Activated CD4-positive, alpha-beta T cell treated with anti-CD3 and anti-CD28 coated beads for 48 hours (primary cell): Measurements from ENCODE around the gene SERP2.

Source experiments
- DNase-seq: peaks from one replicate; pipeline ENCODE4 v3.0.0-alpha.2; 2020

SERP2 gene

DNA sequence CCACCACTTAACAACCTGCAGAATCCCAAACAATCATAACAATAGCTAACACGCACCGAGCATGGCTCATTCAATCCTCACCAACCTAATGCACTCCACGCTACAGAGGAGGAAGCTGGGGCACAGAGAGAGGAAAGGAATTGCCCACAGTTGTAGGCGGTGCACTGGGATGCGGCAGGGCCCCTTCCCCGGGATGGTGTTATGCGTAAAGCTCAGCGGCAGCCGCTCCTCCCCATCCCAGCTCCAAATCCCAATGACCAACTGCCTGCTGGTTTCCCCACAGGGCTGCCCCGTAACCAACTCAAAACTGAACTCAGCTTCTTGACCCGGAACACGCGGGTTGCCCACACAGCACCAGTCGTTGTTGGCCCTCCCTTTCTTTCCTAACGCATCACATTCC is 42.2 kb downstream of the SERP2 start:
- no peak for DNase-seq

DNA sequence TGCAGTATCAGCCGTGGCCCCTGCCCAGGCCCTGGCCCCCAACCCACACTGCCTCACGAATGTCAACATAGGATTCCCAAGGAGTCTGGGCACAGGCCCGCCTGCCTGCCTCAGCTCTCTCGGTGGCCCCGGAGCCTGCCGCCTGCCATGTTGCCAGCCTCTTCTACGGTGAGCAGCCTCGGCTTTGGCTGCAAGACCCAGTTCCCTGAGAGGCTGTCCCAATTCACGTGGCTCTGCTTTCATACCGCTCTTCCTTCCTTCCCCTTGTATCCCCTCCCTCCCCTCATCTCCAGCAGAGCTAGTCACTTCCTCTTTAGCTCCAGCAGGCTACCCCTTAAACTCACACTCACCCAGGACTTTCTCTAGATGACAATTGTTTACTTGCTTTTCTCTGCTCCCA is 42.7 kb downstream of the SERP2 start:
- DNase-seq: no peak

DNA sequence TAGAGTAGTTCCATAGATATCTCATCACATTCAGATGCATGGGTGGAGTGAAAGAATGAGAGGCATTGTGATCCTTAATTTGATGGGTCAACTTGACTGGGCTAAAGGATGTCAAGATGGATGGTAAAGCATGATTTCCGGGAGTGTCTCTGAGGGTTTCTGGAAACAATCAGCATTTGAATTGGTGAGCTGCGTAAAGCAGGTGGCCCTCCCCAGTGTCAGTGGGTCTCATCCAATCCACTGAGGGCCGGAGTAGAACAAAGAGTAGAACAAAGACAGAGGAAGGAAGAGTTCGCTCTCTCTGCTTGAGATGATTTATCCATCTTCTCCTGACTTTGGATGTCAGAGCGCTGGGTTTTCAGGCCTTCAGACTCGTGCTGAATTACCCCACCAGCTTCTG is 43.1 kb downstream of the SERP2 start:
- DNase-seq: no peak

DNA sequence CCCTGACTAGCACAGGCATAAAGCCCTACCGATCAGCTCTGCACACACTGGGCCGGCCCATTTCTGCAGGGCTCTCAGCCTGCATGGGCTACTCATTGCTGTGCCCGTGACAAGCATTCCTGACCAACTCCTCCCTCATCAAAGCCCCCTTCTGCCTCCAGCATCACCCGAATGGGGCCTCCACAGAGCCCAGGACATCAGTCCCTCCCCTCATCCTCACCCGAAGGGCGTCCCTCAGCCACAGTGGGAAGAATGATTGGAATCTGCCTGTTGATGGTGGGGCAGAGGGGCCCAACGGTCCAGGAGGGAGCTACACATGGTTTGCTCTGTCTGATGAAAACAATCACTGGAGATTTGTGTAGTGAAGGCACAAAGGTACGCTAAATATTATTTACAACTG is 43.8 kb downstream of the SERP2 start:
- no peak for DNase-seq

DNA sequence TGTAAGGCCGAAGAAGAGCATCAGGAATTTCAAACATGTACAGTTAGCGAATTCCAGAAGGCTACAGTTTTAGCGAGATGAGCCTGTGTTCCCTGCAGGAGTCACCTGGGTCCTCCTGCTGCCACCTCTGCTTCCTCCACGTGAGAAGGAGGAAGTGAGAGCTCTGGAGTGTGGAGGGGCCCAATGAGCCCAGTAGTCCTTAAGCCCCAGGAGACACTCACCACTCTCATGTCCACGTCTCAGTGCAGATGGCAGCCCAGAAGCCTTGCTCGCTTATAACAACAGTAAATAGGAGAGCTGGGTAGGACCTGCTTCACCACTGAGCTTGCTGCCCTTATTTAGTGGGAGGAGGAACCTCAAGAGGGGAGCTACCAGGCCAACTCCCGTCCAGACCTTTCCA is 44.3 kb downstream of the SERP2 start:
- DNase-seq: no peak

DNA sequence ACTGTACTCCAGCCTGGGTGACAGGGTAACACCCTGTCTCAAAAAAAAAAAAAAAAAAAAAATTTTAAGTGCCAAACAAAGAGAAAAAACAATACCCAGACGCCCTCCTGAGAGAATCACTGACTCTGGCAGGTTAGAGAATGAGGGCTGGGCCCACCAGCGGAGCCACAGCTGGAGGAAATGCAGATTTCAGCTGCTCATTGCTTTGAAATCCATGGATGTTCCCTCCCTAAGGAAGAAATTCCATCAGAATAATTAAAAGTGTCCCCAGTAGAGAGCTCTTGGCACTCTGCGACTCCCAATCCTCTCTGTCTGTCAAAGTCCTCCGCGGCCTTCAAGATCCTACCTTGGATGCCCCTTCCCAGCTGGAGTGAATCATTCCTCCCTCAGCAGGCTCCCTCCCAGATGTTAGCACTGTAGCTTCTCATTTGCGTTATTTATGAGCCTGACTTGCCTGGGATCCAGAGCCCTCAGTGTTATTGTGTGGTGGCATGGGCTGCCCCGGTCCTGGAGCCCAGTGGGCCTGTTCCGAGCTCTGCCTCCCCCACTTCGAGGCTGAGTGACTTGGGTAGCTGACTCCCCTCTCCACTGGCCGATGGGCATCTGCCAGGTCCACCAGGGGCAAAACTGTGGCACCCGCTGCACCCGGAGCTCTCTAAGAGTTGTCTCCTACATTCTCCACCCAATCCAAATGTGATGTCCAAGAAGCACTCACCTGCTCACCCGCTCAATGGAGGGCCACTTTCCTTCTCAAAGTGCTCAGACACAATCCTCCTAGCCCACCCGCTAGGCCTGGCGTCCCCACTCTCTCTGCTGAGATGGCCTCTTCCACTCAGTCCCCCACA is 47.0 kb downstream of the SERP2 start:
- DNase-seq: no peak

DNA sequence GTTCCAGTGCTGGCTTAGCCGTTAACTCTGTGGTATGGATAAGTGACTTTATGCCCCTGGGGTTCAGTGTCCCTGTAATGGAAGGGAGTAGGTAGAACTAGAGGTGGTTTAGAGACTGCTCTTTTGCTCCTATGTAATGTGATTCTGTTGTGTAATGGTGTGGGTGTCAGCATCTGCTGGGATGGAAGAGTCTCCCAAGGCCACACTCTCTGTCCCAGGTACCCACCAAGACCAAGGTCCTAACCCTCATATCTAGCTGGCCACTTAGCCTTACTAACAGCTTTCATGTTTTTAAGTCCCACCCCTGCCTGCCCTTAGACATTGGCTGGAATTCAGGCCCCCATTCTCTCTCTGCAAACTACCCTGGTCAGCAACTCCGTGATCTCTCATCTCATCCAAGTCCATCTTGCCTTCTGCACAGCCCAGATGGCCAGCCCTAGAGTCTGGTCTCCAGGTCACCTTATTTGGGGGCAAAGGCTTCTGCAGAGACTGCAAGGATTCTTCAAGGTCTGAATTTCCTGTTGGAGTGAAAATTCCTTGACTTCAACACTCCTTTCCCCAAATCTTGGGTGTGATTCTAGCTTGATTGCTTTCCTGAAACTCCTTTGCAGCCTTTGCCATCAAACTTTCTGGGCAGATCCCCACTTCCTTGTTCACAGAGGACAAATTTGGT is 48.4 kb downstream of the SERP2 start:
- DNase-seq: no peak

DNA sequence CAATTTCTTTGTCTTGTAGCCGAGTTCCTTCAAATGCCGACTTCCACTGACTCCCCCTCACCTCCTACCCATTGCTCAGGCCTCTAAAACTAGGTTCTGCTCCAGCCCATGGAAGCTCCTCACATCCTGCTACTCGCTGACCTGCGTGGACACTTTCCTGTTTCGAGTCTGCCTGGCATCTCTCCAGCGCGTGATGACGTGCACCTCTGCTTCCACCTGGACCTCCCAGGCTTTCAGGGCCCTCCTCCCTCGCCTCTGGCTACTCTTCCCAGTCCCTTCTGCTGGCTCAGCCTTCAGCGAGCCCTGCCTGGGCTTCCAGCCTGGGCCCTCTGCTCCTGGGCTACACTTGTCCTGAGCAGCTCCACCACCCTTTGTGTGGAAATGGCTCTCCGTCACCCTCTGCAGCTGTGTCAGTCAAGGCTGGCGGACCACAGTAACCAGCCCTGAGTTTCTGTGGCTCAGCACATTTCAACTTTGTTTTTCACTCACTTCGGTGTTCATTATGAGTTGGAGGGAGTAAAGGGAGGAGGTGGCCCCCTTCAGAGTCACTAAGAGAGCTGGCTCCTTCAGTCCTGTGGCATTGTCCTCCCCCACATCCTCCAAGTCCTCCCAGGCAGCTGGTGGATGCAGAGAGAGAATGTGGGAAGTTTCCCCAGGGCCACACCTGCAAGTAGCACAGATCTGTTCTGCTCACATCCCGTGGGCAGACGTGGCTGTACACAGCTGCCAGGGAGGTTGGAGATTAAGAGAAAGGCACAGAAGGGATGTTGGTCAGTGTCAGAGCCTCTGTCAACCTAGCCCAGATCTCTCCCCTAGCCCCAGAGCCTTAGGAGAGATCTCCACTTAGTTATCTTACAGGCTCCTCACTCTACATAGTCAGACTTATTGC is 49.4 kb downstream of the SERP2 start:
- DNase-seq: no peak

DNA sequence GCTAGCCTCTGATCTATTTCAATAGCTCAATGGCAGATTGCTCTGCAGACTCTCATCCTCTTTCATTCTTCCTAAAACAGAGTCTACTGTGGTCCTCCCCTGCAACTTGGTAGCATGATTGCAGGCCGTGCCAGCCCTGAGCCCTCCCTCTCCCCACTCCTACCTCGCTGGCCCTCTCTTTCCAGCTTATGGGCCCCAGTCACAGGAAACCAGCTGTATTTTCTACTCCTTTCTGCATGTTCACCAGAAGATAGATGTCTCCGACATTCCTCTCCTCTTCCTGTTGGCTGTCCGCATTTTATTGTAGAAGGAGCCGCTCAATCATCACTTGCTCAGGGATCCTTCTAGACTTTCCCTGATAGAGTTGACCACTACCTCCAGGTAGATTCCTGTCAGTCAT is 50.2 kb downstream of the SERP2 start:
- DNase-seq: no peak

DNA sequence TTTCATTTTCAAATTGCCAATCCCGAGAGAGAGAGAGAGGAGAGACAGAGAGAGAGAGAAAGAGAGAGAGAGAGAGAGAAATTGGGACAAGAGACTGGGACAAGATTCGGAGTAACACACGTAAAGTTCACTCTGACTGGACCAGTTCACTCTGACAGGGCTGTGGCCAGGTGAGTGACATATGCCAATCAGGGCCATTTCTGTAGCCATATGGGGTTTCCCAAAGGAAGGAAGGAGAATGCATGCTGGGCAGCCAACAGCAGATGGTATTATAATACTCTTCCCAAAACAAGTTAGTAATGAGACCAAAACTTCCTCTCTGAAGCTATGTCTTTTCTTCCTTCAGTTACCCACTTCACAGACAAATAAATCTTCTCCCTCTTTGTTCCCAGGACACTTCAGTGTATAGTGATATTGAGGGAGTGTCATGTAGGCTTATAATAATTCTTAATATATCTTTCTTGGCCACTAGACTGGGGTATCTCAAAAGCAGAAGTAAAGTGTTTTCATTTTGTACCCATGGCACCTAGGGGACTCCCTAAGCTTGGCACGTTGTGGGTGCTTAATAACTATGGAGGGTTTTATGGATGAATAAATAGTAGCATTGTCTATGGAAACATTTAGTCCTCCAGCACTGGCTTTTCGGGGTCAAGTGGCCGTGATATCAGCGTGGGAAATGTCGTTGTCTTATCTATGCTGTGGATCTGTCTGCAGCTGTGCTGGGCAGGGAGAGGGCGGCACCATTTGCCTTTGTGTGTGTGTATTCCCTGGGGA is 51.6 kb downstream of the SERP2 start:
- no peak for DNase-seq

DNA sequence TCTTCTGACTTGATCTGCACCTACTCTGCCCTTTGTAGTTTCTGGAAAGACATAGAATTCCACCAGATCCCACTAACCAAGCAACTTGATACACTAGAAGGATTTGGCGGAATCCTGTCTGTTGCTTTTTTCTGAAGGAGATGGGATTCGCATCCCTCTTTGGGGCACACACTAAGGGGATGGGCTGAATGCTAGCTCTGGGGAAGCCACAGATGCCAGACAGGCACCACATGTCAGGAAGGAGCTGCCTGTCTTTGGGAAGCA is 52.1 kb downstream of the SERP2 start:
- DNase-seq: no peak

DNA sequence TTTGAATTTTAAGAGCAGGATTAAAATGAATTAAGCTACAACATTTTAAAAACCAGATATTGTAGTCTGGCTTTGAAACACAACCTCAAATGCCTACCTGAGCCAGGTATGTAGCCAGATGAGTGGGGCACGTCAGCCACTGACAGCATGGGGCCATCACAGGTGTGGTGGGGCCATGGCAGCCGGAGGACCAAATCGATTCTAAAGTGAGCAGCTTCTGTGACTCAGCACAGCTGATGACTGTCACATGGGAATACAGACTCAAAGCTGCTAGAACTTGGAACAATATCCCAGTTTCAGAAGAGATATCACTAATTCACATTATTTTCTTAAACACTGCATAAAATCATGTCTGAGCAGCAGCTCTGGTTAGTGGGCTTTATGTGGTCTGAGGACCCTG is 52.8 kb downstream of the SERP2 start:
- DNase-seq: no peak

DNA sequence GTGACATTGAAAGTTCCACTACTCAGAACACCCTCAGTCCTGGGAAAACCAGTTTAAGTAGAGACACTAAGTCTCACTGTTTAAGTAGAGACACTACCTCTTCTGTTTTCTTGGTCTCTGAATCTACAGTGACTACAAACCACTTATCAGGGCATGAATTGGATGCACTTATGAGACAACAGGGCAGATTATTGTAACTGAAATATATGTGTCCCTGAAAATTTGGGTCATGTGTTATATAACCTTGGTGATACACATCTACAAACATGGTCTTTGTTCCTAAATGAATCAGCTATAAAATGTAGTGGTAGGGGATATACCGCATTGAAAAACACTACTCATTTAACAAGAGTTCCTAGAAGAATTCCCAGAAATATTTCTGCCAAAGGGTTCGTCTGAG is 55.7 kb downstream of the SERP2 start:
- no peak for DNase-seq

DNA sequence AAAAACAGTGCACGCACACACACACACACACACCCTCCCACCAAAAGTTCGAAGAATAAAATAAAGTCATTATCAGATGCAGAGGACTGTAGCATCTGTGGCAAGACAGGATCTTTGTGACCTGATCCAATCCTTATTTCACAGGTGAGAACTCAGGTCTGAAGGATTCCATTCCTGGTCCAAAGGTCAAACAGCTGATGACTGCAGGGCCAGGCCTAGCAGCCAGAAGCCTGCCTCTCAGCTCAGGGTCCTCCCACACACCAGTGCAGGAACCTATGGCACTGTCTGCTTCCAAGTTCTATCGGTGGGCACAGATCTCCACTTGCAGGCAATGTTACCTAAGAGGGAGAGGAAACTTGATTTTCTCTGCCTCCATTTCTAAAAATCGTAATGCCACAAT is 57.5 kb downstream of the SERP2 start:
- no peak for DNase-seq

DNA sequence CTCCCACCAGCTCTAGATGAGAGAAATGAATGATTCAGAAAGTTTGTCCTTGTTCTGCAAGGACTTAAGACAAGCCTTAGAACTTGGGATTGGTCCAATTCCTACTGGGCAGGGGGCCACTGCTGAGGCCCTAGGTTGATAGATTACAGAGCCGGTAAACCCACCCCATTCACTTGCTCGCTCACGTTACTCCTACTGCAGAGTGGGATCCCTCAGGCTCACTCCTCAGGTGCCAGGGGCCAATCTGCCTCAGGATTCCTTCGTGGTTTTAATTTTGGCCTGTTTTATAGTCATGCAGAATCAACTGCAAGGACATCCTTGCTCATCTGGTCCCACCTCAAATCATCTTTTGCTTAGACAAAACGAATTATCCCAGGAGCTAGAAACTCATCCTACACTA is 59.0 kb downstream of the SERP2 start:
- DNase-seq: no peak

DNA sequence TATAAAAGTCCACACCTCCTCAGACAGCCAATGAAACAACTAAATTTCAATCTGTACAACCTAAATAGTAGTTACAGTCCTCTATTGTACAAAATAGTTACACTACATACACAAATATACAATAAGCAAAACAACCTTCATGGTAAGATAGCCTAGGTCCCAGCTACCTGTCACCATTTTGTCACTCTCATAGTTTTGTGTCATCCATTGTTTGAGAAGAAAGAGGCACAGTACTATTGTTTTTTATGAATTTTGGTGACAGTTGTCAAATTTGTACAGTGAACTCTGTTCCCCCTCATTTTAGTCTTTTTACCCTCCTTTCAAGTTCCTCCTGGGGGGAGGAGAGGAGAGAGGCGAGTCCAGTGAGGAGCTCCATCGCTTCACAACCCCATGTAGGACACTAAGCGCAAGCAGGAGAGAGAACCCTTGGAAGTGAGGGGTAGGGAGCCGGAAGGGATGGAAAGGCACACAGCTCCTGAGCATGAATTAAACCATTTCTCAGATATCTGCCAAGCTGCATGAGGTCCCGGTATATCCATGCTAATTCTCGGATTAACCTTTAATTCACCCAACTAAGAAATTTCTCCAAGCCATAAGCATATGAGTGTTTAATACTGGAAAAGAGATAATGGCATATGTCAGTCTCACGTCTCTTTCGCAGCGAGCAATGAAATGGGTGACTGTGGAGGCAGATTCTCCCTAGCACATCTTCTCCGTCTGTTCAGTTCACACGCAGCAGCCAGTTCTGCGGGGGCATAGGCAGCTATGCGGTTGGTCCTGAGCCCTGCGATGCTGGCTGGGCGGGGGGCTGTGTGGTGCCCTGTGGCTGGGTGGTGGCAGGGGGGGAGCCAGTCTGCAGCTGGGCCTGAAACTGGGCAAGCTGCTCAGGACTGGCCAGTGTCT is 60.5 kb downstream of the SERP2 start:
- no peak for DNase-seq

DNA sequence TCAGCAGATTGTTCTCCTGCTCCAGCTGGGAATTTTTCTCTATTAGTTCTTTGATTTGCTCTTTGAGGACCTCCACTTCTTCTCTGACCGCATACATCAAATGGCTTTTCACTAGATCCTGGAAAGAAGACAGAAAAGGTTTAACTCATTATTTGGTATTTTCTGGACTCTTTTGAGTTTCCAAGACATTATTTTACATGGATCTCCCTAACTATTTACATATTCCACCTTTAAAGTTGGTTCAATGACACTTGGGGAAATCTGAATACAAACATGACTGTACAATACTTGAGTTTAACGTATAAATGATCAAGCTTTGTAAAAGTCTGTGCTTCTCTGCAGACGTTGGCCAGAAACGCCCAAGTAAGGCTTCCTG is 61.1 kb downstream of the SERP2 start:
- DNase-seq: no peak

DNA sequence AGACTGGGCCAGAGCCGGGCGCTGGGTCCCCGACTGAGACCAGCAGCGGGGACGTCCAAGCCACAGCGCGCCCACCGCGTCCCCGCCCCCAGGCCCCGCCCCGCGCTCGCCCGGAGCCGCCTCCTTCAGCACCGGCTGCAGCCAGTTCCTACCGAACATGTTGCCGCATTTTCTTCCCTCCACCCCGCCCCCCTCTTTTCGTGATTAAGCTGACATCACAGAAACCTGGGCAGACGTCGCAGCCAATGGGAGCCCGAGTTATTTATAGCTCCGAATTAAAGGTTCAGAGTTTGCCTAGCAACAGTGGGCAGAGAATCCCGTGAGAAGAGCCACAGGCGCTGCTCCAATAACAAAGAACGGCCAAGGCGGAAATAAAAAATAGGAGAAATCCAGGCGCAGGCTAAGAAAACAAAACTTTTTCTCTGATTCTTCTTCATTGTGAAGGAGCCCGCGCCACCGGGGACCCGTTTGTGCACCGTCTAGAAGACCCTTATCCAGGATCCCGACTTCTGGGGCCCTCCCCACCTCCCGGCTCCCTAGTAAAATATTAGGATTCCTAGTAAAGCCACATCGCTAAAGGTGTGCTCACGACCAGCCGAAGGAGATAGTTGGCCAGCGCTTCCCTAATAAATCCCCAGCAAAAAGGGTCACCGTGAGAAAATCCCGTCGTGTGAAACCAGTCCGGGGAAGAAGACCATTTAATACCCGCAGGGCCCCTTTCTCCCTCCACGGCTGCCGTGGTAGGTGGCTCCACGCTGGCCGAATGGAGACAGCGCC is 61.7 kb downstream of the SERP2 start:
- DNase-seq: peak; percentile 90

DNA sequence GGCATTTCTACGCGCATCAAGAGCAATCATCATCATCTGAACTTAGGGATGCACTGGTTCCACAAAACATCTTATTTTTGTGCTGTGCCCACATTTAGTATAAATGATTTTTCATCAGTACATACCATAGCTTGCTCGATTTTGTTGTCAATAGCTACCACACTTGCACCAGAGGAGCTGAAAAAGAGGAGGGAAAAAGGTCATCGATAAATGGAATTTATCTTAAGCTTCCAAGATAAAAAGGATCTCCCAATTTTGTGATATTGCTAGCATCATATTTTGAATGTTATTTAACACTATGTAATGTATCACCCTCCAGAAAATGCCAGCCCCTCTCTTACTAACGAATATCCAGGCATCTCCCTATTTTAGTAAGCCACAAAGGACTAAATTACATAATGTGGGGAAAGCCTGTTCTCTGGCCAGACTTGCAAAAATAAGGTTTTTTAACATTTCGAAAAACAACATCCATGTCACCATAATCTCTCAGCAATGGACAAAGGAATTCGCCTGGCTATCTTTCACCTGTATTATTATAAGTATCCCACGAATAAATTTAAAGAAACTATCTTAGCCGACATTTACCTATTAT is 62.4 kb downstream of the SERP2 start:
- no peak for DNase-seq

DNA sequence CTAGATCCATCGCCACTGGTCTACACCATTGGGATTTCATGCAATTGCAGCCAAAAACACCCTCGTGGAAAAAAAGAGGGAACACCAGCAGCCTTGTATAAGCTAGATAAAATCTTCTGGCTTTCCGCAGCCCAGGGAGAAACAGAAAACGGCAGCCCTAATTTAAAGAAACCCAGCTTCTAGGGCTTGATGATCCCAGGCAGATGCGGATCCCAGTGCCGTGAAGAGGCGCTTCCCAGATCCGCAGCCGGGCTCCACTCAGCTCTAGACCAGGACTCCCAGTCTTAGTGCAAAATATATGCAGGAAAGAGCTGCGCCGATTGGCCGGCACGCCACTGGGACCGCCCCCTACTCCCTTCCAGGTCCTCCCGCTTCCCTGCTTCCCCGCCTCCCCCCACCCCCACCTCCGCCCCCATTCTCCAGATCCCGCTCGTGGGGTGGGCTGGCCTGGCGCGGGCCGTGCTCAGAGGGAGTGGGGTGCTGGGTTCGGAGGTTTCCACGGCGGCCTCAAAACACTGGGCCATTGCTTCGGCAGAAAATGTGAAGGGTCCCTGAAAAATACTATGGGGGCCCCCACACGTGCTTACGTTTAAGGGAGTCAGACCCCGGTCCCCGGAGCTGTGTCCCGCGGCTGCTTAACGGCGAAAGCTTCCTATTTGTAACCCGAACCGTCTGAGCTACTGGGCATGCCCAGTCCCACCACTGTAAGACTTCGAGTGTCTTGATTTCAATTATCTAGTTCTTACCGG is 63.1 kb downstream of the SERP2 start:
- DNase-seq: peak; percentile 41
